Heart right ventricle (tissue), 16 donors: ENCODE data around the gene A4GALT. TPM values are rescaled to one million over a fixed set of nuclear protein-coding genes. Genes with fewer than 3 reads are reported as not detected.
A peak's percentile ranks its signal among the peaks of the same experiment; 100 is the strongest.
"Not testable (repeated sequence)": the region's sequence is repeated elsewhere in the genome, so short reads cannot be mapped to it uniquely, and the experiment has no call there.

Source experiments
- ATAC-seq, 8 donors: fragments of 200-7000 bp; cut with Tn5 transposase; one replicate each; pipeline ENCODE4 v1.9.1; 2020; ENCODE audit warnings: mild to moderate bottlenecking in 8 of 8, moderate library complexity in 8 of 8, moderate number of reproducible peaks in 1 of 8
- DNase-seq, 2 donors: peaks; one replicate each; pipeline ENCODE4 v3.0.0-alpha.2; 2020
- H3K27ac ChIP-seq, 10 donors: fragments of 200-600 bp; sonication (generic) in 2 of 10; one replicate each; pipeline versions ENCODE4 v1.5.0 to v1.8.0; 2020 to 2022; ENCODE audit warnings: mild to moderate bottlenecking in 3 of 10
- H3K27me3 ChIP-seq, 7 donors: fragments of 200-600 bp; one replicate each; pipeline ENCODE4 v1.8.0; 2021 to 2022; ENCODE audit warnings: mild to moderate bottlenecking in 2 of 7
- H3K36me3 ChIP-seq, 9 donors: fragments of 200-600 bp; sonication (generic) in 1 of 9; one replicate each; pipeline versions ENCODE4 v1.5.0 to v1.8.0; 2020 to 2022; ENCODE audit warnings: mild to moderate bottlenecking in 2 of 9
- H3K4me1 ChIP-seq, 9 donors: fragments of 200-600 bp; sonication (generic) in 1 of 9; one replicate each; pipeline versions ENCODE4 v1.5.0 to v1.8.0; 2020 to 2022; ENCODE audit warnings: mild to moderate bottlenecking in 4 of 9
- H3K4me3 ChIP-seq, 10 donors: fragments of 200-600 bp; sonication (generic) in 2 of 10; one replicate each; pipeline versions ENCODE4 v1.5.0 to v1.8.0; 2020 to 2022; ENCODE audit warnings: mild to moderate bottlenecking in 7 of 10, moderate library complexity in 2 of 10
- H3K9me3 ChIP-seq, 11 donors: fragments of 200-600 bp in 10 of 11; sonication (generic) in 2 of 11; one replicate each; pipeline versions ENCODE4 v1.5.0 to v1.8.0; 2013 to 2022; ENCODE audit warnings: mild to moderate bottlenecking in 2 of 11, control low read depth in 1 of 11, moderate library complexity in 1 of 11
- CTCF ChIP-seq, 9 donors: fragments of 200-600 bp; sonication (generic) in 2 of 9; IDR thresholded peaks; one replicate each; pipeline versions ENCODE4 v1.5.0 to v1.8.0; 2021 to 2022; ENCODE audit warnings: antibody characterized with exemption in 9 of 9, mild to moderate bottlenecking in 5 of 9, moderate library complexity in 1 of 9
- WGBS, 2 donors: extraction: QIAGEN DNeasy Blood & Tissue Kit; methylation state at CpG; one replicate each; pipeline ENCODE4 v1.1.7; 2013; ENCODE audit warnings: inconsistent platforms in 1 of 2; 5-methylcytosine and 5-hydroxymethylcytosine counted together
- intact Hi-C, 10 donors: fragments of 100-400 bp; cut with DNase I; formaldehyde crosslinking; loops; one replicate each; pipeline versions ENCODE4 v1.11.1 to v1.14.2; 2022
- polyA plus RNA-seq, 2 donors: library from polyadenylated mRNA; stranded (reverse); fragments of 200-250 nt; gene quantifications; one replicate each; pipeline ENCODE4 v1.2.3, GENCODE V29; 2013
- total RNA-seq, 10 donors: library from RNA; stranded (reverse); fragmentation: NEBNext Ultra II Directional in 3 of 10; extraction: Animal tissue kit (Norgen Biotek cat#: 25700) in 3 of 10; gene quantifications; one replicate each; pipeline versions ENCODE4 v1.2.1 to v1.2.4, GENCODE V29; 2021 to 2023
- donor health status: Arrhythmogenic right ventricular cardiomyopathy.
- donor health status: ischemic (EF 13 %, LVEDD 7.1; RV severe dilation, severe dysfunction).
- donor health status: healthy with polysubstance abuse.
- donor health status: DM: no; HTN: yes; CAD: no.
- donor health status: DM: no; HTN: no; CAD: no.
- donor health status: ischemic (EF 25% LVEDD 6.9; RV normal size, moderate dysfunction).
- donor health status: ischemic (EF 25% LVEDD 5.7; RV mildly dilated, moderate dysfunction).
- donor health status: healthy.
- donor health status: DM: yes; HTN: yes; CAD: no.
- donor health status: Ischemic cardiomyopathy.
- donor health status: ischemic (EF 35%, LVEDD 5.7; RV mildly dilated, moderate dysfunction).
- donor health status: nonischemic (EF 11% LVEDD 7.7; RV severe dilation, severe dysfunction).
- donor health status: DM: yes; HTN: yes; CAD: no.
- donor health status: PGD.
- donor health status: ischemic (EF 29% LVEDD 5.4; RV normal size, mild dysfunction).
- donor health status: nonischemic (EF 23%, LVEDD 6.1; RV moderate dilation, normal function).

A4GALT gene
- total and polyA plus RNA-seq, 12 donors, result 61.4 to 167 (median 87.1) TPM

GRCh38 chr22:42763965-42764480, 43.4 kb upstream of the A4GALT start:
- no peak overlapping the region for H3K4me3 ChIP-seq
- H3K4me1 ChIP-seq, result peaks cover 0 to 6% (median 0%) of the 10 kb centered on the region in 9 donors
- H3K36me3 ChIP-seq, result no peaks in the 10 kb centered on the region
- 88% methylated on average over 13 of the region's 13 CpGs for WGBS, 2 donors
- DNase-seq (no peak), ATAC-seq (no peak)
- H3K27ac ChIP-seq, result no peak overlapping the region
- H3K27me3 ChIP-seq, result no peaks in the 10 kb centered on the region
- no peaks in the 10 kb centered on the region for H3K9me3 ChIP-seq
- intact Hi-C loops, result no loop called here
- TF ChIP-seq CTCF (IDR thresholded peaks at IDR 0.05), result no peak

- Histone ChIP-seq H3K4me1 (no peaks in the 10 kb centered on the region), H3K36me3 (no peaks in the 10 kb centered on the region), H3K27me3 (no peaks in the 10 kb centered on the region), H3K9me3 (no peaks in the 10 kb centered on the region), H3K27ac (no peak overlapping the region), H3K4me3 (no peak overlapping the region)
- DNase-seq (no peak), ATAC-seq (no peak)
- intact Hi-C loops, result no loop called here
- 82 to 87% methylated on average over 18 of the region's 18 CpGs for WGBS, 2 donors
- TF ChIP-seq CTCF (IDR thresholded peaks at IDR 0.05), result no peak
These were observed 40.3 kb upstream of the A4GALT start for GRCh38 chr22:42760806-42761565.

DNA sequence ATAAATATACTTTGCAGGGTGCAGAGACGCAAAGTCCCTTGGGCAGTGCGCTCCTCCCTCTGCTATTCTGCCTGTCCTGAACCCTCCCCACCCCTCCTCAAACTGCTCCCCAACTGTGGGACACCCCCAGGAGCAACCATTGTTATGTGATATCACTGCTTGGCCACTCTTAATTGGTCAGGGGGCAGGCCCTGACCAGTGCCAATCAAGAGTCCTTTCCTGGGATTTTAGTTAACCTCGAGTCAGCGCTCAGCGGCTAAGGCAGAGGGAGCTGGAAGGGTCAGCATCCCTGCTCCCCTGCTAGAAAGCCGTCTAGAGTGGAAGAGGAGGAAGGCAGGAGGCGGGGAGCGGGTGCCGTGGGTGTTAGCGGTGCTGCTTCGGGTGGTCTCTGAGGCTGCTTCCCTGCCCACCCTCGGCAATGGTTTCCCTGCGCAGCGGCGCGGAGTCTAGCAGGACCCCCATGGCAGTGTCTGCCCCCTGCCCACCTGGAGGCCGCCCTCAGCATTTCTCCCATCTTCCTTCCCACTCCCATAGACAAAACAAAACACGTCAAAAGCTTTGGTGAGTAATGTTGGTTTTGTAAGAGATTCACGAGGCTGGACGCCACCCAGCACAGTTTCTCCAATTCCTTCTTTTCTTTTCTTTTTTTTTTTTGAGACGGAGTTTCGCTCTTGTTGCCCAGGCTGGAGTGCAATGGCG, 38.4 kb upstream of the A4GALT start:
- no peak for TF ChIP-seq CTCF (IDR thresholded peaks at IDR 0.05)
- peak overlapping the region in 1 of 10 donors; percentile 26 for H3K27ac ChIP-seq
- WGBS, 2 donors, result 93 to 95% methylated on average over 23 of the region's 23 CpGs
- DNase-seq (no peak), ATAC-seq (no peak)
- peaks cover 0 to 10% (median 0%) of the 10 kb centered on the region in 9 donors for H3K4me1 ChIP-seq
- no peaks in the 10 kb centered on the region for H3K27me3 ChIP-seq
- H3K9me3 ChIP-seq, result no peaks in the 10 kb centered on the region
- H3K36me3 ChIP-seq, result no peaks in the 10 kb centered on the region
- intact Hi-C loops, result no loop called here
- H3K4me3 ChIP-seq, result no peak overlapping the region

DNA sequence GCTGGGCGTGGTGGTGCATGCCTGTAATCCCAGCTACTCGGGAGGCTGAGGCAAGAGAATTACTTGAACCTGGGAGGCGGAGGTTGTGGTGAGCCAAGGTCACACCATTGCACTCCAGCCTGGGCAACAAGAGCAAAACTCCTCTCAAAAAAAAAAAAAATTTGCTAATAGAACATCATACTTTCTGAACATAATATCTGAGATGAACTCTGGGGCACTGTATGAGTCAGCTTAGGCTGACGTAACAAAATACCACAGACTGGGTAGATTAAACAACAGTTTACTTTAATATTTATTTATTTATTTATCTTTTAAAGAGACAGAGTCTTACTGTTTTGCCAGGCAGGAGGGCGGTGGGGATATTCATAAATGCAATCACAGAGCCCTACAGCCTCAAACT, 34.9 kb upstream of the A4GALT start:
- 81% methylated on average over 5 of the region's 5 CpGs for WGBS, 2 donors
- intact Hi-C loops, H3K27me3 ChIP-seq, H3K9me3 ChIP-seq, DNase-seq, H3K4me3 ChIP-seq, H3K27ac ChIP-seq, H3K36me3 ChIP-seq: not testable (repeated sequence)
- peaks cover 6 to 37% (median 16%) of the 10 kb centered on the region in 9 donors for H3K4me1 ChIP-seq
- peak in 1 of 8 donors; percentile 6 for ATAC-seq

- 94 to 95% methylated on average over 13 to 14 of the region's 16 CpGs for WGBS, 2 donors
These were observed 34.5 kb upstream of the A4GALT start for GRCh38 chr22:42755121-42755520.

More at GRCh38 chr22:42755121-42755520, 34.5 kb upstream of the A4GALT start:
- H3K9me3 ChIP-seq, H3K4me3 ChIP-seq, ATAC-seq, H3K27me3 ChIP-seq, H3K36me3 ChIP-seq, DNase-seq, intact Hi-C loops: not testable (repeated sequence)
- Histone ChIP-seq H3K4me1 (peaks cover 6 to 37% (median 16%) of the 10 kb centered on the region in 9 donors), H3K27ac (peak overlapping the region in 1 of 10 donors; percentile 14)
